ENCODE data around the gene IMMP2L. TPM values are rescaled to one million over a fixed set of nuclear protein-coding genes. Genes with fewer than 3 reads are reported as not detected.

The IMMP2L gene
- total RNA-seq, 1 experiment from 2014 or later, result 17.2 TPM

DNA sequence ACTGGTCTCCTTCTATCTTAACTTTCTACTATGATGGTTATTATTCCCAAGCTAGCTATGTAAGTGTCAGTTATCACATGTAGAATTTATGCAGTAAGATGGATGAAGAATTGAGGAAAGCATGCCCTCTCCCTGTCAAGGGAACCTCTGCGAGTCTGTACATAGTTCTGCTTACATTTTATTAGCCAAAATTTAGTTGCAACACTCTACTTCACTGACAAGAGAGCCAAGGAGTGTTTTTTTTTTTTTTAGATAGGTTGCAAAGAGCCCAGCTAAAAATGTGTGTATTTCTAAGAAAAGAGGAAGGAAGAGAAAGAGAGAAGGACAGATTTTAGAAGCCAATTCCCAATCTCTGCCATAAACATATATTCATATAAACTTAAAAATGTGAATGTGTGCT, 829.1 kb downstream of the IMMP2L start:
- H3K4me2 ChIP-seq (ENCODE audit: low read depth, low read length, poor library complexity, severe bottlenecking), result no peak overlapping the region
- no peaks in the 10 kb centered on the region for H3K36me3 ChIP-seq (ENCODE audit: insufficient read depth, low read length)
- no peaks in the 10 kb centered on the region for H3K9me2 ChIP-seq (replicated peaks; ENCODE audit: insufficient read depth, low read length)
- H3K27me3 ChIP-seq (ENCODE audit: low read length), result no peaks in the 10 kb centered on the region
- no peak overlapping the region for H3K9ac ChIP-seq (ENCODE audit: low read length)
- DNase-seq, result no peak
- no peak overlapping the region for H3K4me3 ChIP-seq (ENCODE audit: low read length)
- peaks cover 16% of the 10 kb centered on the region for H3K9me3 ChIP-seq (ENCODE audit: low read length)
- no peaks in the 10 kb centered on the region for H4K20me1 ChIP-seq (ENCODE audit: insufficient read depth, low read depth, low read length)
- no peak overlapping the region for H3K27ac ChIP-seq (ENCODE audit: low read length)
- no peak overlapping the region for H2AFZ ChIP-seq (ENCODE audit: low read length)
- no peaks in the 10 kb centered on the region for H3K79me2 ChIP-seq (ENCODE audit: low read length)
- H3K4me1 ChIP-seq (ENCODE audit: low read length), result no peaks in the 10 kb centered on the region

GRCh38 chr7:110724811-110725210, 837.5 kb downstream of the IMMP2L start:
- Histone ChIP-seq H4K20me1 (ENCODE audit: insufficient read depth, low read depth, low read length) (no peaks in the 10 kb centered on the region), H3K4me2 (ENCODE audit: low read depth, low read length, poor library complexity, severe bottlenecking) (no peak overlapping the region), H3K27ac (ENCODE audit: low read length) (no peak overlapping the region), H3K9me2 (replicated peaks; ENCODE audit: insufficient read depth, low read length) (no peaks in the 10 kb centered on the region), H3K9me3 (ENCODE audit: low read length) (peaks cover 20% of the 10 kb centered on the region), H3K27me3 (ENCODE audit: low read length) (no peaks in the 10 kb centered on the region), H3K9ac (ENCODE audit: low read length) (no peak overlapping the region), H3K4me3 (ENCODE audit: low read length) (no peak overlapping the region), H2AFZ (ENCODE audit: low read length) (no peak overlapping the region), H3K4me1 (ENCODE audit: low read length) (no peaks in the 10 kb centered on the region), H3K36me3 (ENCODE audit: insufficient read depth, low read length) (no peaks in the 10 kb centered on the region), H3K79me2 (ENCODE audit: low read length) (no peaks in the 10 kb centered on the region)
- no peak for DNase-seq

- Histone ChIP-seq H3K36me3 (ENCODE audit: insufficient read depth, low read length) (no peaks in the 10 kb centered on the region), H3K9me3 (ENCODE audit: low read length) (peaks cover 25% of the 10 kb centered on the region), H3K79me2 (ENCODE audit: low read length) (no peaks in the 10 kb centered on the region), H3K27ac (ENCODE audit: low read length) (no peak overlapping the region), H3K27me3 (ENCODE audit: low read length) (no peaks in the 10 kb centered on the region), H2AFZ (ENCODE audit: low read length) (no peak overlapping the region), H3K4me2 (ENCODE audit: low read depth, low read length, poor library complexity, severe bottlenecking) (no peak overlapping the region), H4K20me1 (ENCODE audit: insufficient read depth, low read depth, low read length) (no peaks in the 10 kb centered on the region), H3K4me3 (ENCODE audit: low read length) (no peak overlapping the region), H3K9me2 (replicated peaks; ENCODE audit: insufficient read depth, low read length) (no peaks in the 10 kb centered on the region), H3K9ac (ENCODE audit: low read length) (no peak overlapping the region), H3K4me1 (ENCODE audit: low read length) (no peaks in the 10 kb centered on the region)
- no peak for DNase-seq
Observed at GRCh38 chr7:110721395-110721794, 840.9 kb downstream of the IMMP2L start.

DNA sequence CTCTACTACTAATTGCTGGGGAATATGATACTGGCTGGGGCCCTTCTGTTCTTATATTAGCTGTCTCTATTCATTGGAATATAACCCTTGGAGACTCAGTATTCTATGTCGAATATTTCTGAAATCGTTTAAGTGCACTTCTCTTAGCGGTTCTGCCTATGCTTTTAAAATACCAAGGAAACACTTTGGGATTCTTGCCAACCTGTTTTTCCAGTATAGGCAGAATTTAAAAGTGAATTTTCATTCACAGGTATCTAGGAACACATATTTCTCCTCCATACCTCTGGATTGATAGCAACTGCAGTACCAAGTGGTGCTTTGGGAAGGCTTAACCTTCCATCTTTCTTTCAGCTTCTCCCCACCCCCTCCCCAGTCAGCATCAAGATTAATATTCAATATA, 841.7 kb downstream of the IMMP2L start:
- no peaks in the 10 kb centered on the region for H3K4me1 ChIP-seq (ENCODE audit: low read length)
- H3K4me3 ChIP-seq (ENCODE audit: low read length), result no peak overlapping the region
- no peak overlapping the region for H2AFZ ChIP-seq (ENCODE audit: low read length)
- no peak overlapping the region for H3K4me2 ChIP-seq (ENCODE audit: low read depth, low read length, poor library complexity, severe bottlenecking)
- no peak overlapping the region for H3K9ac ChIP-seq (ENCODE audit: low read length)
- H3K27ac ChIP-seq (ENCODE audit: low read length), result no peak overlapping the region
- no peaks in the 10 kb centered on the region for H3K36me3 ChIP-seq (ENCODE audit: insufficient read depth, low read length)
- DNase-seq, result no peak
- H3K27me3 ChIP-seq (ENCODE audit: low read length), result no peaks in the 10 kb centered on the region
- peaks cover 32% of the 10 kb centered on the region for H3K9me3 ChIP-seq (ENCODE audit: low read length)
- H3K79me2 ChIP-seq (ENCODE audit: low read length), result no peaks in the 10 kb centered on the region
- H4K20me1 ChIP-seq (ENCODE audit: insufficient read depth, low read depth, low read length), result no peaks in the 10 kb centered on the region
- no peaks in the 10 kb centered on the region for H3K9me2 ChIP-seq (replicated peaks; ENCODE audit: insufficient read depth, low read length)

DNA sequence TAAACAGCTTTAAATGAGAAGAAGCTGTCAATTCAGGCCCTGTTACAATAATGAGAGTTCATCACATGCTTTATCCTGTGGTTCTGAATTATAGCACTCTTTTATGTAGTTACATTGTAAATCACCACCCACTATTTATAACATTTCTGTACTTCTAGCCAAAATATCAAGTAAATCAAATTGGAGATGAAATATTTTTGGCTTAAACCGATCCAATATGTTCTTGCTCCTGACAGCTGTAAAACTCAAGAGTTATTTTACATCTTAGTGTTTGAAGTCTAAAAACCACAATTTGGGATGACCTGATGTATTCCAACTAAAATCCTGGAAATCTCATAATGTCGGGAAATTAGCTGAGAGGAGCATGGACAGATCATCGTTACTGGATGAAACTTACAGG, 842.6 kb downstream of the IMMP2L start:
- Histone ChIP-seq H3K4me1 (ENCODE audit: low read length) (no peaks in the 10 kb centered on the region), H4K20me1 (ENCODE audit: insufficient read depth, low read depth, low read length) (no peaks in the 10 kb centered on the region), H3K4me3 (ENCODE audit: low read length) (no peak overlapping the region), H3K27me3 (ENCODE audit: low read length) (no peaks in the 10 kb centered on the region), H3K36me3 (ENCODE audit: insufficient read depth, low read length) (no peaks in the 10 kb centered on the region), H3K9me3 (ENCODE audit: low read length) (peaks cover 36% of the 10 kb centered on the region), H3K4me2 (ENCODE audit: low read depth, low read length, poor library complexity, severe bottlenecking) (no peak overlapping the region), H3K9me2 (replicated peaks; ENCODE audit: insufficient read depth, low read length) (no peaks in the 10 kb centered on the region), H2AFZ (ENCODE audit: low read length) (no peak overlapping the region), H3K27ac (ENCODE audit: low read length) (no peak overlapping the region), H3K79me2 (ENCODE audit: low read length) (no peaks in the 10 kb centered on the region), H3K9ac (ENCODE audit: low read length) (no peak overlapping the region)
- DNase-seq, result no peak

DNA sequence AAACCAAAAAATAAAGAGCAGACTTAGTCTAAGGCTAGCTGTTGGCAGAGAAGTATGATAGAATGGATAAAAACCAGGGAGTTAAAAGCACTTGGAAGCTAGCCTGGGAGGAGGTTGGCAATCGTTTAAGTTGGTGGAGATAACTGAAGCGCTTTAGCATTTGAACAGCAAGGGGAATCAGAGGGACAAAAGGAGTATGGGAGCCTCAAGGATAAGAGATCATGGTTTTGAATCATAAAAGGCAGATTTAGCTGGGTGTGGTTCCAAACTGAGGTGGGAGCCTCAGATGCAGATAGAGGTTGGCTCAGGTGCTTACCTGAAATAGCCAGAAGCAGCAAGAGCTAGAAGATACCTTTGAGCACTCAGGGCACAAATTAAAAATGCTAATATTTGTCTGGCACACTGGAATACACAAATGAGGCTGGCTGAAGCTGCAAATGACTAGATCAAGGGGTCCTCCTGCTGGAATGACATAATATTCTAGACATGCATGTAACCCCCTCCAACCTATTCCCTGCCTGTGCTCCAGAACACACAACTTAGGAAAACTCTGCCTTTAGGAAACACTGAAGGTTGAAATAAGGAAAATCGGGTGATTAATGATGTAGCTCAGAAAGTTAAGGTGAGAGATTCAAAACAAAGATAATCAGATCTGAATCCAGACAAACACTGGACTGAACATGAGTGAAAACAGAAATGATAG, 843.6 kb downstream of the IMMP2L start:
- no peak overlapping the region for H3K9ac ChIP-seq (ENCODE audit: low read length)
- no peaks in the 10 kb centered on the region for H3K27me3 ChIP-seq (ENCODE audit: low read length)
- H3K27ac ChIP-seq (ENCODE audit: low read length), result no peak overlapping the region
- H3K79me2 ChIP-seq (ENCODE audit: low read length), result no peaks in the 10 kb centered on the region
- DNase-seq, result no peak
- H3K36me3 ChIP-seq (ENCODE audit: insufficient read depth, low read length), result no peaks in the 10 kb centered on the region
- H3K4me3 ChIP-seq (ENCODE audit: low read length), result no peak overlapping the region
- H4K20me1 ChIP-seq (ENCODE audit: insufficient read depth, low read depth, low read length), result no peaks in the 10 kb centered on the region
- no peaks in the 10 kb centered on the region for H3K9me2 ChIP-seq (replicated peaks; ENCODE audit: insufficient read depth, low read length)
- H3K4me1 ChIP-seq (ENCODE audit: low read length), result no peaks in the 10 kb centered on the region
- H2AFZ ChIP-seq (ENCODE audit: low read length), result no peak overlapping the region
- H3K9me3 ChIP-seq (ENCODE audit: low read length), result peaks cover 36% of the 10 kb centered on the region
- no peak overlapping the region for H3K4me2 ChIP-seq (ENCODE audit: low read depth, low read length, poor library complexity, severe bottlenecking)

GRCh38 chr7:110704225-110704624, 858.1 kb downstream of the IMMP2L start:
- Histone ChIP-seq H3K4me1 (ENCODE audit: low read length) (no peaks in the 10 kb centered on the region), H4K20me1 (ENCODE audit: insufficient read depth, low read depth, low read length) (no peaks in the 10 kb centered on the region), H3K9me3 (ENCODE audit: low read length) (peaks cover 8% of the 10 kb centered on the region), H3K4me3 (ENCODE audit: low read length) (no peak overlapping the region), H3K36me3 (ENCODE audit: insufficient read depth, low read length) (no peaks in the 10 kb centered on the region), H2AFZ (ENCODE audit: low read length) (no peak overlapping the region), H3K9me2 (replicated peaks; ENCODE audit: insufficient read depth, low read length) (no peaks in the 10 kb centered on the region), H3K27ac (ENCODE audit: low read length) (no peak overlapping the region), H3K79me2 (ENCODE audit: low read length) (no peaks in the 10 kb centered on the region), H3K9ac (ENCODE audit: low read length) (no peak overlapping the region), H3K4me2 (ENCODE audit: low read depth, low read length, poor library complexity, severe bottlenecking) (no peak overlapping the region), H3K27me3 (ENCODE audit: low read length) (no peaks in the 10 kb centered on the region)
- no peak for DNase-seq

DNA sequence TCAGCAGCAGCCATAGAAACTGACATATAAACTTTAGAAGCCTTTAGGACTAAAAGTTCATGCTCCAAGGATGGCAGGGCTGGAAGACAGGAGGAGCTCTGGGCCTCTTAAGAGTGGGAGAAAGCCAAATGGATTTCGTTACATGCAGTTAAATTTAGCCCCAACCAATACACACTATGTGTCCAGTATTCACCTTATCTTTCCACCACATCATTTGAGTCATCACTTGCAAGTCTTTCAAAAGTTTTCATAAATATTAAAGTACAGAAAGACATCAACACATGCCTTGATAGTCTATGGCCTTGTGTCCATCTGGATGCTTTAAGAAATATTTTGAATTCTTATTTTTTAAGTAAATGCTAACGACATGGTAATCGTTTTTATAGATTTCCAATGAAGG, 863.7 kb downstream of the IMMP2L start:
- Histone ChIP-seq H3K4me2 (ENCODE audit: low read depth, low read length, poor library complexity, severe bottlenecking) (no peak overlapping the region), H3K27ac (ENCODE audit: low read length) (no peak overlapping the region), H3K36me3 (ENCODE audit: insufficient read depth, low read length) (no peaks in the 10 kb centered on the region), H3K27me3 (ENCODE audit: low read length) (no peaks in the 10 kb centered on the region), H3K4me1 (ENCODE audit: low read length) (no peaks in the 10 kb centered on the region), H3K9me3 (ENCODE audit: low read length) (peaks cover 13% of the 10 kb centered on the region), H3K9me2 (replicated peaks; ENCODE audit: insufficient read depth, low read length) (no peaks in the 10 kb centered on the region), H3K4me3 (ENCODE audit: low read length) (no peak overlapping the region), H4K20me1 (ENCODE audit: insufficient read depth, low read depth, low read length) (no peaks in the 10 kb centered on the region), H2AFZ (ENCODE audit: low read length) (no peak overlapping the region), H3K9ac (ENCODE audit: low read length) (no peak overlapping the region), H3K79me2 (ENCODE audit: low read length) (no peaks in the 10 kb centered on the region)
- DNase-seq, result no peak

All from Karpas-422 (cell line).